Ecto neural progenitor cell (in vitro differentiated cells): ENCODE measurements around the gene ART5.
"Not testable (repeated sequence)": the region's sequence is repeated elsewhere in the genome, so short reads cannot be mapped to it uniquely, and the experiment has no call there.

Experiments
- DNase-seq: peaks from one replicate; pipeline ENCODE4 v3.0.0-alpha.2; 2018; ENCODE audit warnings: low spot score

Gene ART5

DNA sequence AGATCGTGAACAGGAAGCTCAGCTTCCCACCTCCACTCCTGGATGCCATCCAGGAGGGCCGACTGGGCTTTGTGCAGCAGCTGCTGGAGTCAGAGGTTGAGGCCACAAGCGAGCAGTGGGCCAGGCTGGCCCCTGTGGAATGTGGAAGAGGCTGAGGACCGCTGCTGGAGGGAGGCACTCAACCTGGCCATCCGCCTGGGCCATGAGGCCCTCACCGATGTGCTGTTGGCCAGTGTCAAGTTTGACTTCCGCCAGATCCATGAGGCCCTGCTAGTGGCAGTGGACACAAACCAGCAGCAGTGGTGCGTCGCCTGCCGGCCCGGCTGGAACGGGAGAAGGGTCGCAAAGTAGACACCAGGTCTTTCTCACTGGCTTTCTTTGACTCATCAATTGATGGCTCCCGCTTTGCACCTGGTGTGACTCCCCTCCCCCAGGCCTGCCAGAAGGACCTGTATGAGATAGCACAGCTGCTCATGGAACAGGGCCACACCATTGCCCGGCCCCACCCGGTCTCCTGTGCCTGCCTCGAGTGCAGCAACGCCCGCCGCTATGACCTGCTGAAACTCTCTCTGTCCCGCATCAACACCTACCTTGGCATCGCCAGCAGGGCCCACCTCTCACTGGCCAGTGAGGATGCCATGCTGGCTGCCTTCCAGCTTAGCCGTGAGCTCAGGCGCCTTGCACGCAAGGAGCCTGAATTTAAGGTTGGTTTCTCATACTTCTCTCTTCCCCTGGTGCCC, 24.9 kb downstream of the ART5 start:
- DNase-seq: no peak

DNA sequence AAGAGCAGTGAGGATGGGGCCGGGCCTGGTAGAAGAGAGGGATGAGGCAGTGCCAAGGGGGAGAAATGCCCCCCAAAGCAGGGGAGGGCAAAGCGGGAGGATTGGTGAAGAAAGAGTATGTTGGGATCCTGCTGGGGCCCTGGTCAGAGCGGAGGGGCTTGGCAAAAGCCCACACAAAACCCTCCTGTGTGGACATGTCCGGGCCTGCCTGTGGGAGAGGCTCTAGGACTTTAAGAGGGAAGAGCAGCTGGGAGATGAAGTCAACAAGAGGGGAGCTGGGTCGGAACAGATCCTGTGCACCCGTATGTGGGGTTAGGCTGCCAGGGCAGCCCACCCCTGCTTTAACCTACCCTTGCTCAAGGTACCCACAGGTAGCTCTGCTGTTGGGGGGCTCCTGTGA, 25.8 kb downstream of the ART5 start:
- DNase-seq: no peak

GRCh38 chr11:3614742-3615171, 27.0 kb downstream of the ART5 start:
- no peak for DNase-seq

GRCh38 chr11:3613998-3614741, 27.6 kb downstream of the ART5 start:
- no peak for DNase-seq

GRCh38 chr11:3611976-3612678, 29.7 kb downstream of the ART5 start:
- no peak for DNase-seq

DNA sequence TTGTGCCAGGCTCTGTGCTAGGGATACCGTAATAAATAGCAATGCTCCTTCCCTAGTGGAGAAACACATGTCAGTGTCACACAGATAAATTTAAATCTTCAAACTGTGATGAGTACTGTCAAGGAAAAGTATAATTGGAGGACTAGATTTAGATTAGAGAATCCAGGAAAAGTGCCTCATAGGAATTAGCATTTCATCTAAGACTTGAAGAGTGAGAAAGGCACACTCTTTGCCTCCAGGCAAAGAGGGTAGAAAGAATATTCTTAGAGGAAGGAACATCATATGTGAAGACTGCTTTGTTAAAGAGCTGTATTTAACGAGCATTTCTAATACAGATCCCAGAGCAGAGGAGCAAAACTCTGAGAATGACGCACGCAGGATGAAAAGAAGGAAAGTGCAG, 30.9 kb downstream of the ART5 start:
- DNase-seq: no peak

DNA sequence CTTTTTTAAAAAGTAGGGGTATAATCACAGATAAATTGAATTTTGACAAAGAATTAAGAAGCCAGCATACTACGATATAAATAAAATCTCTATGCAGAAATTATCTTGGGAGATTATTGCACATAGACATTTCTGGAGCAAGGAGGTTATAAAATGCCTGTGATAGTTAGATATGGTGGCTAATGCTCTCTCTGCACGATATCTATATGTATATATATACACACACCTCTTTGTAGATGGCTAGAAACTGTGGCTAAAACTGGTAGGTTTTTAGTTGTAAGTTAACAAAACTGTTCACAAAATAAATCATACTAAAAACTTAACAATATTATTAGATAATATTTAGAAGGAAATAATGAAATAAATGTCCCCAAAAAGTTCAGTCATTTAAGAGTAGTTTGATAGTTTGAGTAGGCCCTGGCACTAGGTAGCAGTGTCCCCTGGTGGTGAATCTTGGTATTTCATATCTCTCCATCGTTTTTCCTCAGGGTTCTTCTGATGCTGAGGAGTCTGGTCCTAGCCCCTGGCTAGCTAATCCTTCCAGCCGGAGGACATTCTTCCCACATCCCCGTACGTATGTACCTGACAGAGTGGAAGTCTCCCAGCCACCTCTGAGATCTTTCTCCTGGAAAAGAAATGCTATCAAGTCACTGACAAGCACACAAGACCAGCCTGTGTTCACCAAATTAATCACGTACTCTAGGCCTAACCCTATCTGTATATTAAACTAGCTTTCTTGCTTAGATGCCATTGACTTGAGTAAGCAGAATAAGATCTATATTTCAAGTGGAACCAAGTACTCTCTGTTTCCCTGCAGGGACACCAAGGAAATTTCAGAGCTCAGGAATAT, 32.2 kb downstream of the ART5 start:
- no peak for DNase-seq

DNA sequence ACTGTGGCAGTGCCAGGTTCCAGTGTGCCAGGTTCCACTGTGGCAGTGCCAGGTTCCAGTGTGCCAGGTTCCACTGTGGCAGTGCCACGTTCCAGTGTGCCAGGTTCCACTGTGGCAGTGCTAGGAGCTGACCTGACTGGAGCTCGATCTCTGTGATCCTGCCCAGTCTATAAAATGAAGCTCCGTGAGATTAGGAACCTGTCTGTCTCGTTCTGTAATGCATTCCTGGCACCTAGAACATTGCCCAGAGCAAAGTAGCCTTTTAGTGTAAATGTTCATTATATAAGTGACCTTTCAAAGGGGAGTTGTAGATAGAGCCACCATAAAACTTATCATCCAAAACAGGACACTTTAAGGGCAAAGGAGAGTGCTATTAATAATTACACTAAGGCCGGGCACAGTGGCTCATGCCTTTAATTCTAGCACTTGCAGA, 36.0 kb downstream of the ART5 start:
- no peak for DNase-seq

GRCh38 chr11:3605283-3605662, 36.5 kb downstream of the ART5 start:
- DNase-seq: no peak

- no peak for DNase-seq
These were observed 37.6 kb downstream of the ART5 start for GRCh38 chr11:3604167-3604566.

DNA sequence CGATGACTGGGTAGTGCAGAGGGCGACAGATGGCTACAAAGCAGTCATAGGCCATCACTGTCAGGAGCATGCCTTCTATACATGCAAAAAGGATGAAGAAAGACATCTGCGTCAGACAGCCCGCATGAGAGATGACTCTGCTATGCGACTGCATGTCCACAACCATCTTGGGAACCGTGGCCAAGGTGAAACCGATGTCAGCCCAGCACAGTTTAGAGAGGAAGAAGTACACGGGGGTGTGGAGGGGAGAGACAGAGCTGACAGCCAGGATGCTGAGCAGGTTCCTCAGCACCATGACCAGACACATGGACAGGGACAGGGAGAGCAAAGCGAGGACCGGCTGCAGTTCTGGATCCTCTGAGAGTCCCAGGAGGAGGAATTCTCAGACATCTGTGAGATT, 41.6 kb downstream of the ART5 start:
- DNase-seq: not testable (repeated sequence)

- not testable (repeated sequence) for DNase-seq
These were observed 44.0 kb downstream of the ART5 start for GRCh38 chr11:3597743-3598142.

DNA sequence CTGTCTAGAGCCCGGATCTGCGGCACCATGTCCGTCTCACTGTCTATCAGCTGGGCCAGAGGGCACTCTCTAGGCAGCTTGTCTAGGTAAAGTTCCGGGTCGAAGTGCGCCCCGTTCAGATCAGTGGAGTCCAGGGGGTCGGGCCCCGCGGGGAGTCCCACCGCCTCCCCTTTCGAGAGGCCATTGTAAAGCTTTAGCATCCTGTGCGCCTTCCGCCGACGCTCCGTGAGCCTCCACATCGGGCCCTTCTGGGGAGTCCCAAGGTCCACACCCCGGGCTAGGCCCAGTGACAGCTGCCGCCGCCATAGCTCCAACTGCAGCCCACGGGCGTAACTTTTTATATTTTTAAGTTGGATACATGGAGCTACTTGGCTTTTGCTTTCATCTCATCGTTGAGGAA, 50.5 kb downstream of the ART5 start:
- DNase-seq: not testable (repeated sequence)

DNA sequence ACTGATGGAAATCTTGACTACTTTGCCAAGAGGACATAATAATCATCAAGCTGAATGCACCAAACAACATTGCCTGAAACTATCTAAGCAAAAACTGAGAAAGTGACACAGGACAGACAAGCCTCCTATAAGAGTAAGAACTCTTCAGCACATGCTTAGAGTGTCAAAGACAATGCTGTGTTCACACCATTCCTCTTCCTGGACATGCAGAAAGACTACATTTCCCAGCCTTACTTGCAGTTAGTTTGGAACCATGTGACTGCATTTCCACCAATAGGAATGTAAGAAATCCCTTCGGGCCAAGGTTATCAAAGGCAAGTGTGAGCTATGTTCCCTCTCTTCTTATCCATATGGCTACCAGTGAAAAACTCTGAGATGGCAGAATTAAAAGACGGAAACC, 51.6 kb downstream of the ART5 start:
- not testable (repeated sequence) for DNase-seq

- not testable (repeated sequence) for DNase-seq
These were observed 53.0 kb downstream of the ART5 start for GRCh38 chr11:3588776-3589175.
